Stimulated activated CD4-positive, alpha-beta T cell treated with anti-CD3 and anti-CD28 coated beads, Interleukin-2, amount 100 ng/mL, for 48 hours (primary cell): ENCODE data around the gene SCNN1A.

Experiments used
- DNase-seq, 2 donors: peaks; one replicate each; pipeline ENCODE4 v3.0.0-alpha.2; 2020

The SCNN1A gene

GRCh38 chr12:6375269-6376078 lies at the start of gene SCNN1A:
Gene SCNN1A, minus strand, starts transcription at chr12:6375563. Its CDS starts 780 bp downstream, at chr12:6374783.
- DNase-seq, result no peak

DNA sequence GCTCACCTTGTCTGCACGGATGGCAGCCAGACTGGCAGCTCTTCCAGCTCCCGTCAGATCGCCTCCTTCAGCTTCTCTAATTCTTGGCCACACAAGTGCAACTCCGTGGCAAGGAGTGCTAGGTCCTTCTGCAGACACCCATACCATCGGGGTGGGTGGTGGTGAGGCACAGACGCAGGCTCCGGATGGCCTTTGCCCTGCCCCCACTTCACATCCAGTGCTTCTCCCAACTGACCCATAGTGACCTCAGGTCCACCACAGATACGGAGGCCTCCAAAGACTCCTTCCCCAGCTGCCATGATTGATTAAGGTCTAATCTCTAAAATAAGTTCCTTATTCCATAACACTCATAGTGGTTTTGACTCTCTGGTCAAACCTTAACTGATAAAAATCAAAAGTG lies 49.5 kb upstream of the SCNN1A start:
- DNase-seq, result no peak

DNA sequence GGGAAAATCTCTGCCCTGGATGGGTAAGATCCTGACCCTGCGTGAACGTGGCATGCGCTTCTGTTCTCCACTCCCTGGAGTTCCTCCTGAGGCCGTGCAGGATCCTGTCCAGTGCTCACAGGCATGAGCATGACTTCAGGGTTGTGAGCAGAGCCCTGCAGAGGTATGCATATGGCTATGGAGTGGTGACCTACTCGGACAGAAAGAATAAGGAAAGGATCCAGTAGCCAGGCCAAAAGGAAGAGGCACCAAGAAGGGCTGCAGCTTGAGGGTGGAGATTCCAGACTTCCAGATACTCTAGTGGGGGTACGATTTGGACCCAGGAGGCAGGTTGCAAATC lies 48.6 kb upstream of the SCNN1A start:
- no peak for DNase-seq

DNA sequence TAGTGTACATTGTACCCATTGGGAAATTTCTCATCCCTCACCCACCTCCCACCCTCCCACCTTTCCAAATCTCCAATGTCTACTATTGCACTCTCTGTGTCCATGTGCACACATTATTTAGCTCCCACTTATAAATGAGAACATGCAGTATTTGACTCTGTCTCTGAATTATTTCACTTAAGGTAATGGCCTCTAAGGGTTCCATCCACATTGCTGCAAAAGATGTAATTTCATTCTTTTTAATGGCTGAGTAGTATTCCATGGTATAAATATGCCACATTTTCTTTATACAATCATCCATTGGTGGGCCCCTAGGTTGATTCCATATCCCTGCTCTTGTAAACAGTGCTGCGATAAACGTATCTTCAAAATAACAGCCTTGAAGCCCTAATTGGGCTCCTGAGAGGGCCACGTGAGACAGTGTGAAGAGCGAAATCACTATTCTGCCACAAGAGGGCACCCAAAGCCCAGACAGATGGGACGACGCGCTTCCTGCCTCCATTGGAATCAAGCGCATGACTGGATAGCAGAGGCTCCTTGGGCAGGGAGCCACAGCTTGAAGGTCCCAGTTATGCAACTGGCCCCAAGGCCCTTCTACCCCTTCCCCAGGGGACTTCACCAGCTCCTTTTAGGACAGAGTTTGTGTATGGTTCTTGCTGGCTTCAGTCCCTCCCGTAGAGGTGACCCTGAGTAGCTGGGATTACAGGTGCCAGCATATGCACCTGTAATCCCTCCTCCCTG lies 48.1 kb upstream of the SCNN1A start:
- peak in 1 of 2 donors; percentile 62 for DNase-seq

DNA sequence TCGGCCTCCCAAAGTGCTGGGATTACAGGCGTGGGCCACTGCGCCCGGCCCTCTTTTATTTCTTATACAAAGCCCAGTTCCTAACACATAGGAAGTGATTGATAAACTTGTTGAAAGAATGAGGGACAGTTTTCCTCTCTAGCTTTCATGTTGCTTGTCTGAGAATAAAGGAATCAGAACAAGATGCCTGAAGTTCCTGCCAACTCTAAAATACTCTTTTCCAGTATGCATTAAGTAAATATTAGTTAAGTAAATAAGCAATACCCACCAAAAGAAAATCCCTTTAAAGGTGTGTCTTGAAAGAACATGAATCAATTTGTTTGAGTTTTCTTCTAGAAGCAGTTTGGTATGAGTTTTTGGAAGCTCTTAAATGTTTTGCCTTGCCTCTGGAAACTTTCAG lies 45.0 kb upstream of the SCNN1A start:
- no peak for DNase-seq

GRCh38 chr12:6418796-6419195 lies 43.4 kb upstream of the SCNN1A start:
- DNase-seq, result no peak

GRCh38 chr12:6416596-6416995 lies 41.2 kb upstream of the SCNN1A start:
- no peak for DNase-seq

DNA sequence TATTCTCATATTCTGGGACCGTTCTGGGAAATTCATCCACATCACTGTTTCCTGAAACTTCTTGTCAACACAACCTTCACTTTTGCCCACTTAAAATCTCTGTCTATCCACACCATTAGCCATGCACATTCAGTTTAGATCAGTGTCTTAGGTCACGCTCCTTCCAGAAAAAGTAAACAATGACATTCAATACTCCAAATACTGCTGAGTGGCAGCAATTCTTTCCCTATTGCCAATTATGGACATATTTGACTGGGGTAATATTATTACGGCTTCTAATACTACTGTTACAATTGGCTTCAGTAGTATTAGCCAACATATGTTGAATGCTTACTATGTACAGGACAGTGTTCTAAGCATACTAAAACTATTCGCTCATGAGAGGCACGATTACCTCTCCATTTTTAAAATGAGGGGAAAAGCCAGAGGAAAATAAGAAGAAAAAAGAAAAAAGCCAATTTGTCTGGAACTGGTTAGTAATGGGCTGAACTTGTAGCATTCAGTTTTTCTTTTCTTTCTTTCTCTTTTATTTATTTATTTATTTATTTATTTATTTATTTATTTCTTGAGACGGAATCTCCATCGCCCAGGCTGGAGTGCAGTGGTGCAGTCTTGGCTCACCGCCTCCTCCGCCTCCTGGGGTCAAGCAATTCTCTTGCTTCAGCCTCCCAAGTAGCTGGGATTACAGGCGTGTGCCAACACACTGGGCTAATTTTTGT lies 32.0 kb upstream of the SCNN1A start:
- no peak for DNase-seq

- DNase-seq, result no peak
These were observed 30.6 kb upstream of the SCNN1A start for GRCh38 chr12:6405963-6406362.

DNA sequence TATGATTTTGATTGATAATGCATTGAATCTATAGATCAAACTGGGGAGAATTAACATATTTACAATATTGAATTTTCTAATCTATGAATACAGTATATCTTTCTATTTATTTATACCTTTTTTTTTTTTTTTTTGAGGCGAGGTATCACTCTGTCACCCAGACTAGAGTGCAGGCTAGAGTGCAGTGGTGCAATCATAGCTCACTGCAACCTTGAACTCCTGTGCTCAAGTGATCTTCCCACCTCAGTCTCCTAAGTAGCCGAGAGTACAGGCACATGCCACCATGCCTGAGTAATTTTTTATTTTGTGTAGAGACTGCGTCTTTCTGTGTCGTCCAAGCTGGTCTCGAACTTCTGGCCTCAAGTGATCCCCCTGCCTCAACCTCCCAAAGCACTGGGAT lies 29.0 kb upstream of the SCNN1A start:
- no peak for DNase-seq

DNA sequence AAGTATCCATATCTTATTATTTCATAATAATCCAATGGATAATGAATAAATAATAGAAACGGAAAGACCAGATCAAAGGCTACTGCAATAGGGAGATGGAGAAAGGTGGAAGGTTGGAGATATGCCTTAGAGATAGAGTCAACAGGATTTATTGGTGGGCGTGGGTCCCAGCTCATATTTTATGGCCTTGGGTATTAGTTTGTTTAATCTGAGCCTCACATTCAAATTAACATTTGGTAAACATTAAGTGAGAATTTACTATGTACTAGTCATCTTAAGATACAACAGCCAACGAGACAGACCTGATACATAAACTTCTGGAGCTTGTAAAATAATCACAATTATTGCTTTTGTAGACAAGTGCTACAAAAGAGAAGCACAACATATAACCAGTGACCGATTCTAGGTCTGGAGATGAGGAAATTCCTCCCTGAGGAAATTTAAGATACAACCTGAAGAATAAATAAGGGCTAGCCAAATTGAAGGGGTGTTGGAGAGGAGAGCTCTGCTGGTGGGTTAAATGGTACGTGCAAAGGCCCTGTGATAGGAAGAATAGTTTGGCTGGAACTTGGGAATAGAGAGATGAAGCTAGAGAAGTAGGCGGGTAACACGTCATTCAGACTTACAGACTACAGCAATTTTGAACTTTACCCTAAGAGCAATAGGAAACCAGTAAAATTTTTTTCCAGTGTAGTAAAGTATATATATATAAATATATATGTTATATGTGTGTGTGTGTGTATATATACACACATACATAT lies 24.7 kb upstream of the SCNN1A start:
- no peak for DNase-seq

DNA sequence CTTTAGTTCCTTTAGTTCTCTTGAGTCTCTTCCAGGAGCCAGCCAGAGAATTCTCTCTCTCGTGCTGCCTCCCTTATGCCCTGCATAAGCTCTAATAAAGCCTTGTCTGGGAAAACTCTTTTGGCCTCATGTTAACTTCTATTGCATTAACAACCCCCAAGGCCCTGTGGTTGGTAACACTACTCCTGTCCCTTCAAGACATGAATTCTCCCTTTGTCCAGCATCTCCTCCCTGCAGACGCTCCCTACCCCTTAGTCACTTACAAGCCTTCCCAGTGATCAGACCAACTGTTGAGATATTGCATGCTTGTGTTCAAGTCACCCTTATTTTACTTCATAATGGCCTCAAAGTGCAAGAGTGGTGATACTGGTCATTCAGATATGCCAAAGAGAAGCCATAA lies 20.7 kb upstream of the SCNN1A start:
- no peak for DNase-seq

DNA sequence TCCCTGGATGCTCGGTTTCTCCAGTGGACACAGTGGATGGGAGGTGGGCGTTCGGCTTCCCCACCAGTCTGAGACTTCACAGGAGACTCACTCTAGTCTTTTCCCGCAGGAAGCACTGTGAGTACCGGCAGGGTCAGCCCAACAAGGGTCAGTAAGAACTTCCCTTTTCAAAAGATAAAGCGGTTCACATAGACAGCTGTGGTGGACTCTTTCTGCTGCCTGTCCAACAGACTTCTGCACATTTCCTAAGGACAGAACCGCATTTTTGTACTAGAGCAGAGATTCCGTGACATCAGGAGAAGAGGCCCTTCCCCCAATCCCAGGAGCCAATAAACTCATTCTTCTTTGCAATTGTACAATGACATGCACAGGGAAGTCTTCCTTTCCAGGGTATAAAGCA lies 19.0 kb upstream of the SCNN1A start:
- DNase-seq, result no peak

DNA sequence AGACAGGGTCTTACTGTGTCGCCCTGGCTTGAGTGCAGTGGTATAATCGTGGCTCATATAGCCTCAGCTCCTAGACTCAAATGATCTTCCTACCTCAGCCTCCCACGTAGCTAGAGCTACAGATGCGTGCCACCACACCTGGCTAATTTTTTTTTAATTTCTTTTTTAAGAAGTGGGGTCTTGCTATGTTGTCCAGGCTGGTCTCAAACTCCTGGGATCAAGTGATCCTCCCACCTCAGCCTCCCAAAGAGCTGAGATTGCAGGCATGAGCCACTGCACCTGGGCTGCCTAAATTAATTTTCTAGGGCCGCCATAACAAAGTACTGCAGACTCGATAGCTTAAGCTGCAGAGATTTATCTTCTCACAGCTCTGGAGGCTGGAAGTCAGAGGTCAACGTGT lies 17.7 kb upstream of the SCNN1A start:
- no peak for DNase-seq

- no peak for DNase-seq
These were observed 17.1 kb upstream of the SCNN1A start for GRCh38 chr12:6392504-6392903.

- no peak for DNase-seq
These were observed 15.7 kb upstream of the SCNN1A start for GRCh38 chr12:6391013-6391412.

GRCh38 chr12:6390084-6390799 lies 14.9 kb upstream of the SCNN1A start:
- DNase-seq, result no peak

GRCh38 chr12:6387541-6387940 lies 12.2 kb upstream of the SCNN1A start:
- no peak for DNase-seq

DNA sequence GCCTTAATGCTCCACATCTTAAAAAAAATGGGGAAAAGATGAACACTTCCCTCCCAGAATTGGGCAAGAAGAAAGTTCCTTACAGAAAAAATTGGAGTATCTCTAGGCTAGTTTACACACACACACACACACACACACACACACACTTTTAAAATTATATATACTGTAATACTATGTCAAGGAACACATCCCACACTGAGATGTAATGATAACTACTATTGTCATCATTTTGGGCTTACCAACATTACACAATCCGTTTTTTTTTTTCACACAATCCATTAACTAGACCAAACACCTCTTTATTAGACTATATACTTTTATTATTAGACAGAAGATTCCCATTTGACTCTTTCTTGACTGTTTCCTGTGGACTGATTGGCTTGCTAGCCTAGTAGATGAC lies 11.1 kb upstream of the SCNN1A start:
- DNase-seq, result no peak

GRCh38 chr12:6386038-6386437 lies 10.7 kb upstream of the SCNN1A start:
- DNase-seq, result no peak

DNA sequence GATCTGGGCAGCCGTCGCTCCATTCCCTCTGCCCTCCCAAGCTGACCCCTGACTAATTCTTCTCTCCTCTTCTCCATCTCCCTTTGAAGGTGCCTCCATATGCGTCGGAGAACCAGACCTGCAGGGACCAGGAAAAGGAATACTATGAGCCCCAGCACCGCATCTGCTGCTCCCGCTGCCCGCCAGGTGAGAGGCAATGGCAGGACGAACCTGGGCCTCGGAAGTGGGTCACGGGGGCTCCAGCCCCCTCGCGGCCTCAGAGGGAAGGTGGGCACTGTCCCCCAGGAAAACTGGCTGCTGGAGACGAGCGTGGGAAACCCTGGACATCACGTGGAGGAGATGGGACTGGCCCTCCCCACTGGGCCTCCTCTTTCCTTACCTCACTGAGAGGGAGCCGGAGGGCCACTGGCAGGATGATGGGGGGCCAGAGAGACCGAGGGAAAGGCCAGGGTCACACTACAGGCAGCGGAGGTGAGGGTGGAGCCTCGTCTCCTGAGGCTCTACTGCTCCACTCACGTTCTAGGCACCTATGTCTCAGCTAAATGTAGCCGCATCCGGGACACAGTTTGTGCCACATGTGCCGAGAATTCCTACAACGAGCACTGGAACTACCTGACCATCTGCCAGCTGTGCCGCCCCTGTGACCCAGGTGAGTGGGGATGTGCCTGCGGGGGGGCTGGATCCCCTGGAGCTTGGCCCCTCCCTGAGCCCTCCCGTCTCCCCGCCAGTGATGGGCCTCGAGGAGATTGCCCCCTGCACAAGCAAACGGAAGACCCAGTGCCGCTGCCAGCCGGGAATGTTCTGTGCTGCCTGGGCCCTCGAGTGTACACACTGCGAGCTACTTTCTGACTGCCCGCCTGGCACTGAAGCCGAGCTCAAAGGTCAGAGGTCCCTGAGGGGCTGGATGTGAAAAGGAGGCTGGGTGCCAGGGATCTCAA lies 9.4 kb upstream of the SCNN1A start:
- DNase-seq, result no peak
